Stomach (tissue), 9 donors: ENCODE results near the gene IRF4. TPM values are rescaled to one million over a fixed set of nuclear protein-coding genes. Genes with fewer than 3 reads are reported as not detected.

Experiments used
- DNase-seq, 2 donors: peaks; one replicate each; pipeline versions ENCODE4 v3.0.0 to v3.0.0-alpha.2; 2013 to 2019
- H3K27ac ChIP-seq, 5 donors: fragments of 200-600 bp in 4 of 5; sonication (generic) in 4 of 5; one replicate each; pipeline ENCODE4 v1.5.1; 2013 to 2019; ENCODE audit warnings: mild to moderate bottlenecking in 1 of 5, moderate library complexity in 1 of 5
- H3K27me3 ChIP-seq, 3 donors: fragments of 200-600 bp; sonication (generic); one replicate each; pipeline ENCODE4 v1.5.1; 2017 to 2019; ENCODE audit warnings: mixed run types in 1 of 3
- H3K36me3 ChIP-seq, 4 donors: fragments of 200-600 bp; sonication (generic); 1 replicate in 3 of 4; 2 replicates in 1 of 4; pipeline ENCODE4 v1.5.1; 2016 to 2019
- H3K4me1 ChIP-seq, 4 donors: fragments of 200-600 bp; sonication (generic); one replicate each; pipeline ENCODE4 v1.5.1; 2016 to 2019
- H3K4me3 ChIP-seq, 4 donors: fragments of 200-600 bp; sonication (generic) in 3 of 4; one replicate each; pipeline ENCODE4 v1.5.1; 2016 to 2019; ENCODE audit warnings: mild to moderate bottlenecking in 1 of 4
- H3K9me3 ChIP-seq, 4 donors: fragments of 200-600 bp; sonication (generic); one replicate each; pipeline ENCODE4 v1.5.1; 2016 to 2019
- EP300 ChIP-seq: sonication (generic); formaldehyde crosslinking; IDR thresholded peaks from one replicate; pipeline ENCODE4 v1.6.1; 2017; ENCODE audit warnings: antibody characterized with exemption
- POLR2A ChIP-seq, 4 donors: fragments of 450-650 bp; IDR thresholded peaks; one replicate each; pipeline ENCODE4 v1.6.1; 2016; ENCODE audit warnings: antibody characterized with exemption in 4 of 4, control low read depth in 2 of 4, mild to moderate bottlenecking in 1 of 4, moderate library complexity in 1 of 4
- POLR2AphosphoS5 ChIP-seq, 3 donors: sonication (generic); formaldehyde crosslinking; IDR thresholded peaks; one replicate each; pipeline ENCODE4 v1.6.1; 2016; ENCODE audit warnings: antibody characterized with exemption in 3 of 3
- WGBS, 5 donors: extraction: QIAGEN DNeasy Blood & Tissue Kit in 3 of 5; methylation state at CpG; one replicate each; pipeline versions ENCODE4 v1.1.5 to v1.1.7; 2013 to 2018; 5-methylcytosine and 5-hydroxymethylcytosine counted together
- intact Hi-C: fragments of 100-400 bp; cut with DNase I; formaldehyde crosslinking; loops from one replicate; pipeline ENCODE4 v1.15.1; 2023; ENCODE audit warnings: low total_unique reads
- polyA plus RNA-seq, 3 donors: library from polyadenylated mRNA; stranded (reverse); fragments of 200-250 nt; gene quantifications; one replicate each; pipeline ENCODE4 v1.2.3, GENCODE V29; 2013
- total RNA-seq, 5 donors: library from RNA; depleted of rRNA; stranded (reverse); fragments of >200 nt; gene quantifications; one replicate each; pipeline versions ENCODE4 v1.1.0 to v1.2.3, GENCODE V29; 2014 to 2016
- TF ChIP-seq, protein P1 (sequence below), 7 experiments: fragments of 450-650 bp in 4 of 7; fragments of 200-600 bp in 3 of 7; sonication (generic) in 3 of 7; IDR thresholded peaks; one replicate each; pipeline ENCODE4 v1.5.1; 2016 to 2019; ENCODE audit warnings: antibody characterized with exemption in 7 of 7, control low read depth in 2 of 7, mild to moderate bottlenecking in 1 of 7
- donor health status: healthy with polysubstance abuse.
- donor health status: Bipolar disorder and iron deficiency.
- donor health status: healthy.

IRF4 gene
- total and polyA plus RNA-seq, 8 donors, result 0.48 to 7.0 (median 2.6) TPM; not detected in 1

DNA sequence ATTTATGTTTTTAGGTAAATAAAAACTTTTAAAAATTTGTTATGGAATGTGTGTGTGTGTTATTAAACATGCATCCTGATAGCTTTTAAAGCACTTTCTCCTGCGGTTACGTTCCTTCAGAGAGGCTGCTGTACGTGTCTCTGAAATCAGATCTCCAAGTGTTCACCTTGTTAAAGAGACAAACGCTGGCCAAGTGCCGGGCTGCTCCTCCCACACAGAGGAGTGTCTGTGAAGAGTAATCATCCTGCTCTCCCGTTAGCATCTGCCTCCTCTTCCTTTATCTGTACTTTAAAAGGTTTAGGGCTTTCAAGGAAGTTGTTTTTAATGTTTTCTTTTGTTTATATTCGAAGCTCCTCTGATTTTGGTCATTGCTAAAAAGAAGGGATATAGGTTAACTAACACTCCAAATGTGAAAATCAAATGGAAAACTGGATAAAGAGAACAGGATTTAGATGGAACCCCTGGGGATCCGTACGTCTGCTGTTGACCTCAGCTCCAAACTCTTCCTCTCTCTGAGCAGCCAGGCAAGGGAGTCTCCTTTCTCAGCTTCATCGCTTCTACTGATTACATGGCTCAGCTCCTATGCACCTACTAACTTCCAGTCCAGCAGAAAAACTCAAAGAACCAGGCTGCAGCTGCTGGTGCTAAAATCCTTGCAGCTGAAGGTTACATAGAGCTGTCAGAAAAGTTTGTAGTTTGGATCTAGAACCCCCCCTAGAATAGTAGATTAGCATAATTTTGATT, 20.0 kb downstream of the IRF4 start:
- intact Hi-C loops, result no loop called here
- H3K27me3 ChIP-seq, result peaks cover 0 to 27% (median 0%) of the 10 kb centered on the region in 3 donors
- H3K9me3 ChIP-seq, result peaks cover 5 to 25% (median 17%) of the 10 kb centered on the region in 4 donors
- WGBS, 5 donors, result 36 to 45% (median 42%) methylated on average over 10 of the region's 10 CpGs
- H3K4me3 ChIP-seq, result no peak overlapping the region
- DNase-seq, result no peak
- TF ChIP-seq POLR2A (IDR thresholded peaks at IDR 0.05), result no peak
- TF ChIP-seq, protein P1, sequence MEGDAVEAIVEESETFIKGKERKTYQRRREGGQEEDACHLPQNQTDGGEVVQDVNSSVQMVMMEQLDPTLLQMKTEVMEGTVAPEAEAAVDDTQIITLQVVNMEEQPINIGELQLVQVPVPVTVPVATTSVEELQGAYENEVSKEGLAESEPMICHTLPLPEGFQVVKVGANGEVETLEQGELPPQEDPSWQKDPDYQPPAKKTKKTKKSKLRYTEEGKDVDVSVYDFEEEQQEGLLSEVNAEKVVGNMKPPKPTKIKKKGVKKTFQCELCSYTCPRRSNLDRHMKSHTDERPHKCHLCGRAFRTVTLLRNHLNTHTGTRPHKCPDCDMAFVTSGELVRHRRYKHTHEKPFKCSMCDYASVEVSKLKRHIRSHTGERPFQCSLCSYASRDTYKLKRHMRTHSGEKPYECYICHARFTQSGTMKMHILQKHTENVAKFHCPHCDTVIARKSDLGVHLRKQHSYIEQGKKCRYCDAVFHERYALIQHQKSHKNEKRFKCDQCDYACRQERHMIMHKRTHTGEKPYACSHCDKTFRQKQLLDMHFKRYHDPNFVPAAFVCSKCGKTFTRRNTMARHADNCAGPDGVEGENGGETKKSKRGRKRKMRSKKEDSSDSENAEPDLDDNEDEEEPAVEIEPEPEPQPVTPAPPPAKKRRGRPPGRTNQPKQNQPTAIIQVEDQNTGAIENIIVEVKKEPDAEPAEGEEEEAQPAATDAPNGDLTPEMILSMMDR (IDR thresholded peaks at IDR 0.05), result no peak
- no peak overlapping the region for H3K27ac ChIP-seq
- H3K4me1 ChIP-seq, result no peaks in the 10 kb centered on the region
- no peaks in the 10 kb centered on the region for H3K36me3 ChIP-seq

GRCh38 chr6:412146-412886, 20.8 kb downstream of the IRF4 start:
- intact Hi-C loops, result no loop called here

GRCh38 chr6:414447-414846, 22.9 kb downstream of the IRF4 start:
- intact Hi-C loops, result no loop called here
- peaks cover 0 to 30% (median 0%) of the 10 kb centered on the region in 3 donors for H3K27me3 ChIP-seq
- no peaks in the 10 kb centered on the region for H3K36me3 ChIP-seq
- H3K4me3 ChIP-seq, result no peak overlapping the region
- H3K9me3 ChIP-seq, result peaks cover 5 to 25% (median 17%) of the 10 kb centered on the region in 4 donors
- DNase-seq, result no peak
- no peak for TF ChIP-seq EP300
- TF ChIP-seq POLR2AphosphoS5 (IDR thresholded peaks at IDR 0.05), result no peak
- no peak for TF ChIP-seq POLR2A (IDR thresholded peaks at IDR 0.05)
- TF ChIP-seq, protein P1 (IDR thresholded peaks at IDR 0.05), result no peak
- H3K27ac ChIP-seq, result no peak overlapping the region
- no peaks in the 10 kb centered on the region for H3K4me1 ChIP-seq

More at GRCh38 chr6:412146-412886, 20.8 kb downstream of the IRF4 start:
- TF ChIP-seq POLR2AphosphoS5 (IDR thresholded peaks at IDR 0.05) (no peak), EP300 (no peak), POLR2A (IDR thresholded peaks at IDR 0.05) (no peak)
- TF ChIP-seq, protein P1 (IDR thresholded peaks at IDR 0.05), result no peak
- Histone ChIP-seq H3K4me3 (no peak overlapping the region), H3K36me3 (no peaks in the 10 kb centered on the region), H3K27ac (no peak overlapping the region), H3K9me3 (peaks cover 5 to 25% (median 17%) of the 10 kb centered on the region in 4 donors), H3K27me3 (peaks cover 0 to 27% (median 0%) of the 10 kb centered on the region in 3 donors), H3K4me1 (no peaks in the 10 kb centered on the region)
- no peak for DNase-seq
- 77 to 93% (median 88%) methylated on average over 3 of the region's 3 CpGs for WGBS, 5 donors

- Histone ChIP-seq H3K4me3 (no peak overlapping the region), H3K36me3 (no peaks in the 10 kb centered on the region), H3K27ac (no peak overlapping the region), H3K4me1 (no peaks in the 10 kb centered on the region), H3K27me3 (peaks cover 0 to 30% (median 0%) of the 10 kb centered on the region in 3 donors), H3K9me3 (peaks cover 5 to 25% (median 17%) of the 10 kb centered on the region in 4 donors)
- no peak for DNase-seq
- WGBS, 5 donors, result 88 to 100% (median 98%) methylated on average over 3 of the region's 3 CpGs
- intact Hi-C loops, result no loop called here
- TF ChIP-seq POLR2AphosphoS5 (IDR thresholded peaks at IDR 0.05), result no peak
- no peak for TF ChIP-seq EP300
- no peak for TF ChIP-seq POLR2A (IDR thresholded peaks at IDR 0.05)
- TF ChIP-seq, protein P1 (IDR thresholded peaks at IDR 0.05), result no peak
Observed at GRCh38 chr6:415087-415486, 23.5 kb downstream of the IRF4 start.
